Stimulated activated CD4-positive, alpha-beta T cell treated with anti-CD3 and anti-CD28 coated beads, Interleukin-1b, Interleukin-23, amount 100 ng/mL, for 1 hour (primary cell): ENCODE data around the gene MAP9.
"Not testable (repeated sequence)": the region's sequence is repeated elsewhere in the genome, so short reads cannot be mapped to it uniquely, and the experiment has no call there.

Experiments
- DNase-seq, 2 donors: peaks; one replicate each; pipeline ENCODE4 v3.0.0-alpha.2; 2020; ENCODE audit warnings: low read depth in 2 of 2

MAP9 gene

DNA sequence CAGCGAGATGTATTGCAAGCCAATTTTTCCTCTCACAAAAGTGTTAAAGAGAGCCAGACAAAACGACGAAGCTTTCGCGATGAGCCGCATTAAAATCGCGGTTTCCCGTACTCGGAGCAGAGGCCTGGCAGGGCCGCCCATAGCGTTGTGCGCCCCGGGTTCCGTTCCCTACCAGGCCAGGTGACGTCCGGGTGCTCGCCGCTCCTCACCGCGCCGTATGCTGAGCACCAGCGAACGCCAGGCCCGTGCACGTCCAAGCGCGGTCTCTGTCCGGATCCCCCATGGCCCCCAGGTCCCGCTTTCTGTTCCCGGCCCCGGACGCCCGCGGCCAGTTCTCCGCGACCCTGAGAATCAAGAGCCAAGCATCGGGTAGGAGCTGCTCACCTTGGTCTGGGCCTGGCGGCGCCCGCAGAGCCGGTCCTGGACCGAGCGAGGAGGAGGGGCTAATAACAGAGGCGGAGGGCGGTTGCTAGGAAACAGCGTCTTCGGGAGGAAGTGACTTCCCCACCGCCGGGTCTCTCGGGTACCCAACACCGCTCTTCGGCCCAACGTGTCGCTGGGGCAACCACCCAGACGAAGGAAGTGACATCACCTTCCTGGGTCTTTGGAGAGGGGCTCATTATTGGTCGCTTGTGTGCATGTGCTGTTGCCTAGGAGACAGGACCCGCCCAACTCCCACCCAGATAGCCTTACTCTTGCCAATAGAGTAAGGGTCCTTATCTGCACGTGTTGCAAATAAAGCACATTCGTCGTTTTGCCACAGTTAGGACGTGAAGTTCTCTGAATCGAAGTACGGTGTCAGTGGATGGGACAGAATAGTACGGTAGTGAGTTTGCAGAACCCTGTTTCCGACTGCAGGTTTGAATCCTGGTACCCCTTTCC is at the start of gene MAP9:
Gene MAP9 (minus strand): TSS at position 579 of the 882 bp plus-strand sequence. CDS start 1,115 bp downstream, outside the sequence.
- peak; percentile 62 to 73 for DNase-seq

DNA sequence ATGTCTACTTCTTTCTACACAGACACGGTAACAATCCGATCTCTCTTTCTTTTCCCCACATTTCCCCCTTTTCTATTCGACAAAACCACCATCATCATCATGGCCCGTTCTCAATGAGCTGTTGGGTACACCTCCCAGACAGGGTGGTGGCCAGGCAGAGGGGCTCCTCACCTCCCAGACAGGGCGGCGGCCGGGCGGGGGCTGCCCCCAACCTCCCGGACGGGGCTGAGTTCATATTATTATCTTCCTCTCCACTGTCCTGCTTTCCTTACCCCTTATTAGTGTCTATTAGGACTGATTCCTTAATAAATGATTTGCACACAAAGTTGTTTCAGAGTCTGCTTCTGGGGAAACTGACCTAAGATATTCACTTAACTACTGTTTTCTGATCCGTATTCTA is 48.0 kb upstream of the MAP9 start:
- DNase-seq, result not testable (repeated sequence)

GRCh38 chr4:155423671-155424070 is 46.9 kb upstream of the MAP9 start:
- DNase-seq, result no peak

DNA sequence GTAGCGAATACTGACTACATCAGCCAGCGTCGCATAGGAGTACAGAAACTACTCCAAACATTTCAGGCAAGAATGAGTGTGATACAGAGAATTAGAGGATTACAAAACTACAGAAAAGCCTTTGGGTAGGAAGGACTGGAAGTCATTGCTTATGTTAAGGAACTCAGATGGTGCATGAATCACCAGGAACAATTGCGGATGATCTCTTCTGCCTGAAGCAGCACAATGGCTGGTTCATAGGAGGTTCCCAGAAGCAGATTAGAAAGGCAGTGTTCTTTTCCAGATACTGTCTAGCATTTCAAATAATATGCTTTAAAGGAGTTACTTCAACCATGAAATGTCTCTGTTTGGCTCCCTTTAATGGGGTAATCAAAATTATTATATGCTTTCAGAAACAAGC is 42.5 kb upstream of the MAP9 start:
- DNase-seq, result no peak

DNA sequence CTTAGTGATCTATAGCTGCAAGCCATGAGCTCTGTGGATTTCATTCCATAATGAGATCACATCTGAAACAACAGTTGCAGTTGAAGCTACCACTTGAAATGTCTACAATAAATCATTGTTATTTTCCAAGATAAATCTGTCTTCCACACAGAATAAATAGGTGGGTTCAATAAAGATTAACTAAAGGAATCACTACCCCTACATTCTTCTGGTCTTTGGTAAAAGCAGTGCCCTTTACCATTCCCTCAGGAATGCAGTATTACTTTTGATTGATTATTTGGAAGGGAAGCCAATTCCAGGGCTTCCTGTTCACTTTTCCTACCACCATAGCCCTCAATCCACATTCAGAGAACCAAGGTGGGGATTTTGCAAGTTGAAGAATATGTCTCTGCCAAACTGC is 38.9 kb upstream of the MAP9 start:
- no peak for DNase-seq

GRCh38 chr4:155413451-155413850 is 36.7 kb upstream of the MAP9 start:
- no peak for DNase-seq

DNA sequence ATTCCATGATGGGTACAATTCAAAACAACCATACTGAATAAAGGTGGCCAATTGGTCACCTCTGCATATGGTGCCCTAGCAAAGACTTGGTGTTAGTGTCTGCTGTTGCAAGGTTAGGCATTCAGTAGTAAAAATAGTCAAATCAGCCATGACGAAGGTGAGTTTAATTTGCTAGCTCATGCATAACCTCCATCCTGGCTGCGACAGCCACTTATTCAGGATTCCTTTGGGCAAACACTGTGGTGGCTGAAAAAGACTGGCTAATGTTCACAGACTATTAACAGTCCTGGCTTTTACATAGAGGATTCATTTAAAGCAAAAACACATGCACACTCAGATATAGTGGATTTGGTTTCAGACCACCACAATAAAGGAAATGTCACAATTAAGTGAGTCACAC is 34.8 kb upstream of the MAP9 start:
- no peak for DNase-seq

DNA sequence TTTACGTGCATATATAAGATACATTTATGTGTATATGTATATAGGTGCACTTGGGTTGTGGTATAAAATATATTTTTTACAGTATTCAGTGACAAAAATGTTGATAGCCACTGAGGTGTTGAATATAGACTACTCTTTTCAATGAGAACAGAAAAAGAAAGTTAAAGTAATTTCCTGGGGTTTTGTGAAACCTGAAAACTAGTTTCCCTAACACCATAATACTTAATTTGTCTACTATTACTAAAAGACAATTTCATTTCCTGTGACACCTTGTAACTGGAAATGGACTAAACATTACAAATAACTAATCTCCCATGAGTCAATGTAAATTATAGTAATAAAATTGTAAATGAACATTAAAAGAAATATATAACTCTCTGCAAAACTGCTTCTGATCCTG is 32.0 kb upstream of the MAP9 start:
- DNase-seq, result no peak

DNA sequence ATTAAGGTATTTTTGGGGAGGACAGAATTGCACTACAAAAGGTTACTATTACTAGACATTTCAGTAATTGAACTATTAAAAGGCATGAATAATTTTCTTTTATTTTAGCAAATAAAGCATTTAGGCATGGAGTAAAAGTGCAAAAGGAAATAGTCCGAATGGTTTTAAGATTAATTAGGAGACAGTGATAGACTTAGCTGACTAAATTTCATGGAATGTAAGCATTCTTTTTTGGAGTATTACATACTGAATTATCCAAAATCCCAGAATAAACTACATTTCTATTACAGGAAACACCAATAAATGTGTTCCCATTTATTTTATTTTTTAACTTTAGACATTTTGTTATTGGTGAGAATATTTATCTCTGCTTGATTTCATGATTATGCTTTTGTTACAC is 30.7 kb upstream of the MAP9 start:
- no peak for DNase-seq

GRCh38 chr4:155405059-155405458 is 28.3 kb upstream of the MAP9 start:
- DNase-seq, result no peak

- no peak for DNase-seq
Measured at GRCh38 chr4:155403886-155404285, 27.1 kb upstream of the MAP9 start.

GRCh38 chr4:155402941-155403340 is 26.2 kb upstream of the MAP9 start:
- DNase-seq, result no peak

- DNase-seq, result no peak
Measured at GRCh38 chr4:155400893-155401292, 24.1 kb upstream of the MAP9 start.

- DNase-seq, result no peak
Measured at GRCh38 chr4:155399974-155400697, 23.4 kb upstream of the MAP9 start.

DNA sequence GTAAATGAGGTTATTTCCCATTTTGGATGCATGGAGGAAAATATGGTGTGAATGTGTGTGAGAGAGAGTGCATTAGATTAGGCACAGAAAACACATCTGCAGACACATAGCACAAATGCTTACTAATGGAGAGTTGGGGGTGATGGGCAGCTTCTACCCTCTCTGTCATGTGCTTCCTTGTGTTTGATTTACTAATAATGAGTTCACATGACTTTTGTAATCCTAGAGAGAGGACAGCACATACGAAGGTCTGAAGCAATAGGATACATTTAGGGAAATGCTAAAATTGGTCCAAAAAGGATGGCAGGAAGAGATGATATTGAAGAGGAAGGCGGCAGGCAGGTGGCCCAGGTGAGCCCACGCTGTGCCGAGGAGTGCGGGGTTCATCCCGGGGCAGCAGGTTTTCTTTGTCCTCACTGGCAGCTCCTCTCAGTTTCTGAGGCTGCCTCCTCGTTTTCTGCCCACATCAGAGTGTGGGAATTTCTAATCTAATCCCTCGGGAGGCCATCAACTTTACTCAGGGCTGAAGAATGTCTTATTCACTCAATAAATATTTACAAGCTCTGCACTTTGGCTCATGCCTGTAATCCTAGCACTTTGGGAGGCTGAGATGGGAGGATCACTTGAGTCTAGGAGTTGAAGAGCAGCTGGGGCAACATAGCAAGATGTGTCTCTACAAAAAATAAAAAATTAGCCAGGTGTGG is 15.9 kb upstream of the MAP9 start:
- DNase-seq, result no peak

- DNase-seq, result no peak
Measured at GRCh38 chr4:155391932-155392331, 15.2 kb upstream of the MAP9 start.

- DNase-seq, result no peak
Measured at GRCh38 chr4:155388162-155388561, 11.4 kb upstream of the MAP9 start.

GRCh38 chr4:155383541-155383940 is 6.8 kb upstream of the MAP9 start:
- DNase-seq, result no peak

- no peak for DNase-seq
Measured at GRCh38 chr4:155377276-155377675, 511 bp upstream of the MAP9 start.

GRCh38 chr4:155371432-155372043 is 5.2 kb downstream of the MAP9 start:
- DNase-seq, result no peak

DNA sequence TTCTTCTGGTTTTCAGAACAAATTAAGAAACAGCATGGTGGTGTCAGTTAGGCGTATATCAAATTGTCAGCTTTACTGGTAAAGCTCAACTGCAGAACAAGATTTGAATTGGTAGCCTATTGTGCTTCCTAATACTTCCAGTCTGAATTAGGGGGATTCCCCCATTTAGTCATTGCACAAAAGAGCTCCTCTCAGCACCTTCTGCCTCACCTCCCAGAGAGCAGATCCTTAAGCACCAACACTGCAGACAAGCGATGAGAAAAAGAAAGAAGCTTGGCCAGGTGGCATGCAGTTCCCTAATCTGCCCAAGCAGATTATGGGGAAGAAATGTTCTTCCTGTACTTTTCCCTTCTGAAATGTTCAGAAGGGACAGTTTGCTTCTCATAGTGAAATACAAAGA is 9.2 kb downstream of the MAP9 start:
- DNase-seq, result no peak

DNA sequence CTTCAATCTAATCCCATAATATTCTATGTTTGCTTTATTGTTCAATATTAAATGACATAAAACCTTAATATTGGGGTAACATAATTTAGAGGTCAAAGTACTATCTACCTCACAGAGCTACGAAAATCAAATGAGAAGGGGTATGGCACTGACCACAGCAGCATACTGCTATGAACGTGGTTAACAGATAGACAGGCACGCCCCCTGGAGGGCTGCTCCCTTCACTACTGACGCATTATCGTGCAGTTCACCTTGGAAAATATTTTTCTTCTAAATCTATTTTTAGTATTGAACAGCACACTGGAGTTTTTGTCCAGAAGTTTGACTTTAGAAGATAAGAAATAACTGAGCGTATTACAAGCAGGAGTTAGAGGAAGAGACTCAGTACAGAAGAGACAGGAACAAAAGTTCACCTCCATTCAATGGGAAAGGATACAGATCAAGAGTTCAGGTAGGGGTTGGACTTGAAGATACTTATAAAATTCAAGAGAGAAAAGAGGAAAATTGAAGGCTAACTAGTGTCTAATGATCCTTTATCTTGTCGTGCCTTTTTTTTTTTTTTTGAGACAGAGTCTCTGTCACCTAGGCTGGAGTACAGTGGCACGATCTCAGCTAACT is 22.7 kb downstream of the MAP9 start:
- no peak for DNase-seq
